ENCODE data around the gene COBL. TPM values are rescaled to one million over a fixed set of nuclear protein-coding genes. Genes with fewer than 3 reads are reported as not detected.

COBL gene
- total RNA-seq, 1 experiment from 2014 or later = 52.3 TPM

DNA sequence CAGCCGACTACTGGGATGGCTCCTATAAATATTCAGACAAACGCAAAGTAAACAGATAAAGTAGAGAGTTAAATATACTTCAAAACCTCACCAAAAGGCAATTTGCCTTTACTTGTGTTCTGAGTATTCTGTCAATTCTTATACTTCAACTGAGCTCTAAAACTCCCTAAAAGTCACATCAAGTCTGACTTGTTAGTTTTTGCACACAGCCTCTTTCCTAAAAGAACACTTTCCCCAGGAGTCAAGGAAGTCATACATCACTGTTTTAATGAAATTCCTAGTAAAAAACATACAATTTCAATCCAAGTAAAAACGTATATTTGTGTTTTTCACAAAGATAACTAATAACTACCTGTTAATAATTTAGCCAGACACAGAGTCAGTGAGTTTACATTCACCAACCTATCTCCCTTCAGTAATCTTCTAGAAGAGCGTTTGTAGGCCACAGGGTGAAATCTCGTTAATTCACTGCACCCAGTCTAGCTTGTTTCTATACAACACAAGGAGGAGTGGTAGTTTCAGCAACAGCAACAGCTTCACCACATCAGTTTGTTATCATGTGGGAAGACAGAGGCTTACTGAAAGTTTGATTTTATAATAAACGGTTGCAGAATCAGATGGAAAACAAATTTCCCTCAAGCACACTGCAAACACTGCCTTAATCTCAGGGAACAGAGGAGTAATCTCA, 2.7 kb downstream of the COBL start:
- TF ChIP-seq, protein P1, sequence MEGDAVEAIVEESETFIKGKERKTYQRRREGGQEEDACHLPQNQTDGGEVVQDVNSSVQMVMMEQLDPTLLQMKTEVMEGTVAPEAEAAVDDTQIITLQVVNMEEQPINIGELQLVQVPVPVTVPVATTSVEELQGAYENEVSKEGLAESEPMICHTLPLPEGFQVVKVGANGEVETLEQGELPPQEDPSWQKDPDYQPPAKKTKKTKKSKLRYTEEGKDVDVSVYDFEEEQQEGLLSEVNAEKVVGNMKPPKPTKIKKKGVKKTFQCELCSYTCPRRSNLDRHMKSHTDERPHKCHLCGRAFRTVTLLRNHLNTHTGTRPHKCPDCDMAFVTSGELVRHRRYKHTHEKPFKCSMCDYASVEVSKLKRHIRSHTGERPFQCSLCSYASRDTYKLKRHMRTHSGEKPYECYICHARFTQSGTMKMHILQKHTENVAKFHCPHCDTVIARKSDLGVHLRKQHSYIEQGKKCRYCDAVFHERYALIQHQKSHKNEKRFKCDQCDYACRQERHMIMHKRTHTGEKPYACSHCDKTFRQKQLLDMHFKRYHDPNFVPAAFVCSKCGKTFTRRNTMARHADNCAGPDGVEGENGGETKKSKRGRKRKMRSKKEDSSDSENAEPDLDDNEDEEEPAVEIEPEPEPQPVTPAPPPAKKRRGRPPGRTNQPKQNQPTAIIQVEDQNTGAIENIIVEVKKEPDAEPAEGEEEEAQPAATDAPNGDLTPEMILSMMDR (conservative IDR thresholded peaks at IDR 0.05) = no peak
- no peak overlapping the region for H3T11ph ChIP-seq (ENCODE audit: low read length)
- H3K4ac ChIP-seq (ENCODE audit: low read depth, low read length) = no peak overlapping the region
- H3K27me3 ChIP-seq (ENCODE audit: insufficient read depth, low read length) = peaks cover 3% of the 10 kb centered on the region; the same call in 1 of the 2 replicates
- no peak overlapping the region for H3K4me2 ChIP-seq (ENCODE audit: insufficient read depth, insufficient read length, low read length)
- H3K79me1 ChIP-seq (ENCODE audit: insufficient read depth, low read depth, low read length, poor library complexity, severe bottlenecking) = no peaks in the 10 kb centered on the region
- no peak overlapping the region for H3K18ac ChIP-seq (ENCODE audit: insufficient read length, low read depth, low read length)
- H2BK120ac ChIP-seq (ENCODE audit: low read depth, low read length, poor library complexity, severe bottlenecking) = no peak overlapping the region
- no peak overlapping the region for H3K27ac Mint-ChIP-seq
- H3K9me3 Mint-ChIP-seq = no peaks in the 10 kb centered on the region; a peak in 1 of 5 replicates
- H3K4me1 Mint-ChIP-seq = peaks cover 65 to 68% of the 10 kb centered on the region in 2 experiments
- H4K20me1 ChIP-seq (ENCODE audit: control insufficient read depth, insufficient read depth, insufficient read length) = no peaks in the 10 kb centered on the region
- no peak overlapping the region for H2BK12ac ChIP-seq (ENCODE audit: insufficient read length, low read depth, low read length)
- WGBS (ENCODE audit: extremely low coverage, insufficient read length, low lambda C conversion rate) = no CpG with 5 or more reads among the region's 6 CpGs
- no peak overlapping the region for H3K14ac ChIP-seq (ENCODE audit: insufficient read depth, low read length)
- no peak overlapping the region for H2BK20ac ChIP-seq (ENCODE audit: low read depth, low read length, poor library complexity, severe bottlenecking)
- no peak overlapping the region for H4K91ac ChIP-seq (ENCODE audit: insufficient read length, low read depth, low read length)
- no peak overlapping the region for H4K5ac ChIP-seq (ENCODE audit: insufficient read length, low read depth, low read length)
- H3K56ac ChIP-seq (ENCODE audit: insufficient read length, low read depth, low read length) = no peak overlapping the region
- H3K9me3 ChIP-seq (ENCODE audit: control insufficient read depth, low read depth, low read length) = no peaks in the 10 kb centered on the region
- H2AFZ ChIP-seq (ENCODE audit: low read length) = no peak overlapping the region
- H3K4me1 ChIP-seq (ENCODE audit: insufficient read depth, low read length) = peaks cover 3% of the 10 kb centered on the region; the same call in 1 of the 2 replicates
- no peak overlapping the region for H3K9ac ChIP-seq (ENCODE audit: extremely low read depth, insufficient read length, low read length)
- no peak overlapping the region for H3K4me3 Mint-ChIP-seq
- H3K27ac ChIP-seq (ENCODE audit: insufficient read length, low read depth, low read length) = no peak overlapping the region
- peaks cover 1% of the 10 kb centered on the region; the same call in 1 of the 2 replicates for H3K79me2 ChIP-seq (ENCODE audit: insufficient read depth, low read length)
- no peak overlapping the region for H2AK5ac ChIP-seq (ENCODE audit: insufficient read length, low read length)
- no peak overlapping the region for H3K23ac ChIP-seq (ENCODE audit: insufficient read length, low read depth, low read length)
- no peak overlapping the region for H2BK5ac ChIP-seq (ENCODE audit: insufficient read length, low read length)
- H4K8ac ChIP-seq (replicated peaks; ENCODE audit: insufficient read length, low read depth, low read length) = no peak overlapping the region
- peaks cover 16% of the 10 kb centered on the region for H3K23me2 ChIP-seq (ENCODE audit: insufficient read length, low read depth, low read length, poor library complexity, severe bottlenecking)
- no peak overlapping the region for H2BK15ac ChIP-seq (ENCODE audit: low read depth, low read length)
- H3K36me3 Mint-ChIP-seq (ENCODE audit: insufficient read depth in 1 of 3, low read depth in 3 of 3) = no peaks in the 10 kb centered on the region; a peak in 1 of 7 replicates
- DNase-seq = no peak
- peaks cover 17% of the 10 kb centered on the region for H3K27me3 Mint-ChIP-seq (ENCODE audit: low read depth)

Measured in H9 (cell line).